Bronchial epithelial cell (primary cell): ENCODE data around the gene KRT72. TPM values are rescaled to one million over a fixed set of nuclear protein-coding genes. Genes with fewer than 3 reads are reported as not detected.

ENCODE experiments used
- DNase-seq: peaks from one replicate; pipeline ENCODE4 v3.0.0-alpha.2; 2010; ENCODE audit warnings: low read depth
- FAIRE-seq: peaks from 2 replicates; lab custom pipeline; 2011; peaks lifted over from hg19 to GRCh38; lab: Jason Lieb, UNC
- H3K27me3 ChIP-seq: 2 replicates; pipeline ENCODE4 v1.5.1; 2011; ENCODE audit warnings: low read length; ENCODE audit not compliant: control insufficient read depth, insufficient read depth
- H3K36me3 ChIP-seq: 2 replicates; pipeline ENCODE4 v1.5.1; 2011; ENCODE audit warnings: low read length; ENCODE audit not compliant: control insufficient read depth, insufficient read depth
- H3K4me3 ChIP-seq: 2 replicates; pipeline ENCODE4 v1.5.1; 2011; ENCODE audit warnings: mild to moderate bottlenecking, low read depth, low read length, control low read depth
- total RNA-seq: library from RNA; depleted of rRNA; stranded (reverse); fragments of >200 nt; gene quantifications from 2 replicates; pipeline ENCODE4 v1.2.1, GENCODE V29; 2014
- TF ChIP-seq, protein P1 (sequence below): IDR thresholded peaks from 2 replicates; pipeline ENCODE4 v1.5.1; 2011; ENCODE audit warnings: mild to moderate bottlenecking, moderate library complexity, low read length, control low read depth, inconsistent platforms; ENCODE audit not compliant: insufficient read depth, severe bottlenecking

The KRT72 gene
- total RNA-seq, 1 donor from 2014 or later: not detected

DNA sequence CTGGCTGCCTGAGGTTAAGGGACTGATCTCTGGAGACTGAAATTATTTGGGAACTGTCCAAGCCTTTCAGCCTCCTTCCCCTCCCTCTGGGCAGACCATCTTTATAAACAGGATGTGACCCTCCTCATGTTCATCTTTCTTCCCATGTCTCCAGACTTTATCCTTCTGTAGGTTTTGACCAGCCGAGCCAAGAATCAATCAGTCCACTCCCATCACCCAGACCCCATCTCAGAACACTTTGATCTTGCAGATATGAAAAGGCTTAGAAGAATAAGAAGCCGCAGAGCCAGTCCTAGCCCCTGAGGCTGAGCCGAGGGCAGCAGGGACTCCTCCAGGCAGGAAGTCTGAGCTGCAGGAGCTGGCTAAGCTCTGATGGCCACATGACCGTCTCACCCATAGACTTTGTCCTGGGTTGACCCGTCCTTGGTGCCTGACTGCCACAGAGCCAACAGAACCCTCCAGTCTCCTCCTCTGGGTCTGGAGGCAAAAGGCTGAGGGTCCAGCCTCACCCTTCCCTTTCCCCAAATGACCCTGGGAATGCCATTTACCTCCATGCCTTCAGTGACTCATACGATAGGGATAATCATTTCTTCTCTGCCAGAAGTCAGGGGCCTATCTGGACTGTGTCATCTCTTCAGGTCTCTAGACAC lies 49.9 kb downstream of the KRT72 start:
- DNase-seq (no peak), FAIRE-seq (no peak)
- no peak overlapping the region for H3K4me3 ChIP-seq
- TF ChIP-seq, protein P1, sequence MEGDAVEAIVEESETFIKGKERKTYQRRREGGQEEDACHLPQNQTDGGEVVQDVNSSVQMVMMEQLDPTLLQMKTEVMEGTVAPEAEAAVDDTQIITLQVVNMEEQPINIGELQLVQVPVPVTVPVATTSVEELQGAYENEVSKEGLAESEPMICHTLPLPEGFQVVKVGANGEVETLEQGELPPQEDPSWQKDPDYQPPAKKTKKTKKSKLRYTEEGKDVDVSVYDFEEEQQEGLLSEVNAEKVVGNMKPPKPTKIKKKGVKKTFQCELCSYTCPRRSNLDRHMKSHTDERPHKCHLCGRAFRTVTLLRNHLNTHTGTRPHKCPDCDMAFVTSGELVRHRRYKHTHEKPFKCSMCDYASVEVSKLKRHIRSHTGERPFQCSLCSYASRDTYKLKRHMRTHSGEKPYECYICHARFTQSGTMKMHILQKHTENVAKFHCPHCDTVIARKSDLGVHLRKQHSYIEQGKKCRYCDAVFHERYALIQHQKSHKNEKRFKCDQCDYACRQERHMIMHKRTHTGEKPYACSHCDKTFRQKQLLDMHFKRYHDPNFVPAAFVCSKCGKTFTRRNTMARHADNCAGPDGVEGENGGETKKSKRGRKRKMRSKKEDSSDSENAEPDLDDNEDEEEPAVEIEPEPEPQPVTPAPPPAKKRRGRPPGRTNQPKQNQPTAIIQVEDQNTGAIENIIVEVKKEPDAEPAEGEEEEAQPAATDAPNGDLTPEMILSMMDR: no peak
- H3K27me3 ChIP-seq: no peaks in the 10 kb centered on the region
- no peaks in the 10 kb centered on the region for H3K36me3 ChIP-seq

GRCh38 chr12:52546126-52546525 lies 55.1 kb downstream of the KRT72 start:
- Histone ChIP-seq H3K36me3 (no peaks in the 10 kb centered on the region), H3K27me3 (no peaks in the 10 kb centered on the region), H3K4me3 (no peak overlapping the region)
- DNase-seq (no peak), FAIRE-seq (no peak)
- TF ChIP-seq, protein P1: no peak

- TF ChIP-seq, protein P1: peak; percentile 28
- Histone ChIP-seq H3K27me3 (no peaks in the 10 kb centered on the region), H3K36me3 (no peaks in the 10 kb centered on the region), H3K4me3 (no peak overlapping the region)
- FAIRE-seq (no peak), DNase-seq (peak; percentile 18)
These were observed 57.0 kb downstream of the KRT72 start for GRCh38 chr12:52543985-52544883.

GRCh38 chr12:52542785-52543318 lies 58.4 kb downstream of the KRT72 start:
- FAIRE-seq: no peak
- H3K36me3 ChIP-seq: no peaks in the 10 kb centered on the region
- no peaks in the 10 kb centered on the region for H3K27me3 ChIP-seq
- TF ChIP-seq, protein P1: no peak
- no peak overlapping the region for H3K4me3 ChIP-seq
- DNase-seq: no peak

- TF ChIP-seq, protein P1: peak; percentile 25
- DNase-seq: peak; percentile 35
- FAIRE-seq: no peak
- Histone ChIP-seq H3K4me3 (no peak overlapping the region), H3K36me3 (no peaks in the 10 kb centered on the region), H3K27me3 (no peaks in the 10 kb centered on the region)
These were observed 59.1 kb downstream of the KRT72 start for GRCh38 chr12:52542157-52542556.
